ENCODE results near the gene PHRF1.

The PHRF1 gene

DNA sequence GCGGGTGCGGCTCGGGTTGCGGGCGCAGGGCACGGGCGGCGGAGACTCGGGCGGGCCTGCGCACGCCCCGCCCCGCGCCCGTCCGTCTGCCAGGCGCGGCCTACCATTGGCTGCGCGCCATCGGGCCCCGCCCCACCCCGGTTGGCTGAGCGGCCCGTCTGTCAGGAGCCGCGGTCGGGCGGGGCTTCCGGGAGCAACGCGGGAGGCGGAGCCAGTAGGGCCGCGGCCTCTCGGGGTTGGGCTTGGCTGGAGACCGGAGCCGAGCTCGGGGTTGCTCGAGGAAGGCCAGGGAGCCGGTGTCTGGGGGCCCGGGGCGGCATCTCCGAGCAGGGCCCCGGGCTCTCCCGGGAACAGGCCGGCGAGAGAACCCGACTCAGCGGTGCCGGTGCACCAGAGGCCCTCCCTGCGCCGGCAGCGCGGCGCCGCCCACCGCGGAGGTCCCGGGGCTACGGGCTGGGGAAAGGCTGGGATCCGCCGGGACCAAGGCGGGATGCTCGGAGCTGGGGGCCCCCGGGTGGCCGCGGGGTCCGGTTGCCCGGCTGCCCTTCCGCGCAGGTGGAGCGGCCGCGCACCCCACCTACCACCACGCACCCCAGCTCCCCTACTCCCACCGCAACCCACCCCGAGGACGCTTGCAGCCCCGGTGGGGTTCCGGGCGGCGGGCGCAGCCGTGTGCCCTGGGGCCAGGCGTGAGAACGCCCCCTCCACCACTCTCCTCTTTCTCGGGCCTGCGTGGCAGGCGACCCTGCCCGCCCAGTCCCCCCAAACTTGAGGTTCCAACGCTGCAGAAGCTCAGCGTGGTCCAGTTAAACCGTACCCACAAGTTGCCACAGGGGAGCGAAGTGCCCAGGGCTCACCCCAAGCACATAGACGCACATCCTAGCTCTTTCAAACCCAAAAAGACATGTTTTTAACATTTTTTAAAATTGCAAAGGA is 40.5 kb upstream of the PHRF1 start, which contains the start of gene HRAS:
TSS of gene HRAS (minus strand) at position 58 of the 936 bp plus-strand sequence.
- H3K4me3 ChIP-seq (ENCODE audit: low read depth, low read length): peak within 1 kb of the TSS; percentile 79
- TF ChIP-seq, protein P1, sequence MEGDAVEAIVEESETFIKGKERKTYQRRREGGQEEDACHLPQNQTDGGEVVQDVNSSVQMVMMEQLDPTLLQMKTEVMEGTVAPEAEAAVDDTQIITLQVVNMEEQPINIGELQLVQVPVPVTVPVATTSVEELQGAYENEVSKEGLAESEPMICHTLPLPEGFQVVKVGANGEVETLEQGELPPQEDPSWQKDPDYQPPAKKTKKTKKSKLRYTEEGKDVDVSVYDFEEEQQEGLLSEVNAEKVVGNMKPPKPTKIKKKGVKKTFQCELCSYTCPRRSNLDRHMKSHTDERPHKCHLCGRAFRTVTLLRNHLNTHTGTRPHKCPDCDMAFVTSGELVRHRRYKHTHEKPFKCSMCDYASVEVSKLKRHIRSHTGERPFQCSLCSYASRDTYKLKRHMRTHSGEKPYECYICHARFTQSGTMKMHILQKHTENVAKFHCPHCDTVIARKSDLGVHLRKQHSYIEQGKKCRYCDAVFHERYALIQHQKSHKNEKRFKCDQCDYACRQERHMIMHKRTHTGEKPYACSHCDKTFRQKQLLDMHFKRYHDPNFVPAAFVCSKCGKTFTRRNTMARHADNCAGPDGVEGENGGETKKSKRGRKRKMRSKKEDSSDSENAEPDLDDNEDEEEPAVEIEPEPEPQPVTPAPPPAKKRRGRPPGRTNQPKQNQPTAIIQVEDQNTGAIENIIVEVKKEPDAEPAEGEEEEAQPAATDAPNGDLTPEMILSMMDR (IDR thresholded peaks at IDR 0.05; ENCODE audit: low read depth, low read length, missing control alignments): no peak
- peak; percentile 83 for DNase-seq (ENCODE audit: low read depth)
- in situ Hi-C loops (cut with HindIII; ENCODE audit: low sequenced_read_pairs): no loop called here

DNA sequence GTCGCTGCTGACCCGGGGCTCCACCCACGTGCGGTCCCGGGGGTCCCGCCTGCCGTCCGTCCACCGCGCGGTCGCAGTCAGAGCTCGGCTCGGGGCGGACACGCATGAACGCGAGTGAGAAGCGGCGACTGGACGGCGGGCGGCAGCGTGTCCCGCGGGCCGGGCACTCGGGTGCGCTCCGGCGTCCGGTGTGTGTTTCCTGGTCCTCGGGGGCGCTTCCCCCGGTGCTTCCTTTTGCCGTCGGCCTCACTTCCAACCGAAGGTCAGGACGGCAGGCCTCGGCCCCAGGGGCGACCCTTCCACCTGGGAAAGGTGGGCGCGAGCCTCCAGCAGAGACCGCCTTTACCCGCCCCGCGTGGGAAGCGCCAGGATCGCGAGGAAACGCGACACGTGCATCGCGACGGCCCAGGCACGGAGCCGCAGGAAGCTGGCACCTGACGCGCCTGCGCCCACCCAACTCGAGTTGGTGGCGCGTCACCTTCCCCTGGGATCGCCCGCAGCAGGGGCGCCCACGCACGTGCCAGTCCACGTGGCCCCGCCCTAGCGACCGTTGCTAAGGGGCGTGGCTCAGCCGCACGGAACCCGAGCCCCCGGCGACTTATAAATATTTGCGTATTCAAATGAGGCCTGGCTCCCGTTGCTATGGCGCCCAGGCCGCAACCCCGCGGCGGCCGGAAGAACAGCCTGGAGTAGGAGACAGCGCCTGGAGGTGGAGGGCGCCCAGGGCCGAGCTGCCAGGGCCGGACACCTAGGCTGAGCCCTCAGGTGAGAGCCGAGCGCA is 39.2 kb upstream of the PHRF1 start, which contains the start of gene LRRC56:
TSS of gene LRRC56 (plus strand) at position 687 of the 781 bp plus-strand sequence. CDS start 3,158 bp downstream, outside the sequence.
- TF ChIP-seq, protein P1 (IDR thresholded peaks at IDR 0.05; ENCODE audit: low read depth, low read length, missing control alignments): no peak
- peak within 1 kb of the TSS; percentile 60 for H3K4me3 ChIP-seq (ENCODE audit: low read depth, low read length)
- DNase-seq (ENCODE audit: low read depth): peak; percentile 40
- in situ Hi-C loops (cut with HindIII; ENCODE audit: low sequenced_read_pairs): no loop called here

DNA sequence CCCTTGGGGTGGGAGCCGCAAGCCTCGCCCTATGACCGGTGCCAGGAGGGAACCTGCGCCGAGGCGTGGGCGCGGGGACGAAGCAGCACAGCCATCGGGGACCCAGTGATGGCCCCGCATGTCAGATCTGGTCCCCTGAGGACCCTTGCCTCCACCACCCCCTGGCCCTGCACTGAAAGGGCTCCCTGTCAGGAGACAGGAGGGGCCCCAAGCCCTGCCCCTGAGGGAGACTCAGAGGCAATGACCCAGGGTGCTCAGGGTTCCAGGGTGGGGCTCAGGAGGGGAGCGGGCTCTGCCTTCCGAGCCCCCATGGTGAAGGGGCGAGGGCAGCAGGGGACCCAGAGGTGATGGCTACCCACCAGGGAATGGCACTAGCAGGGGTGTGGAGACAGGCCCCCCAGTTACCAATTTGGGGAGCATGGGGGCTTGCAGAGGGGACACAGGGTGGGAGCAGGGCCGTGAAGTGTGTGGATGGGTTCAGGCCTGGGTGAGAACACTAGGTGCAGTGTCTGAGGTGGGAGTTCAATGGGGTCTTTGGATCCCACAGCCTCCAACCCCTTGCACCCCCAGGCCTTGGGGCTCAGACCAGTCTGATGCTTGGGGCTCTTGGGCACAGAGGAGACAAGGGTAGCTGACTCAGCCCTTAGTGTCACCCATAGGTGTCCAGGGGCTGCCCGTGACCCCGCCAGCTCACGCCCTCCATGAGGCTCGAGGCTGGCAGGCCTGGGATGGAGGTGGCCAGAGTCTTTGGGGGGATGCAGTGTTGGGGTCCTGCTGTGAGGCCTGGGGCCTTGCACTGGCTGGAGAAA is 38.4 kb upstream of the PHRF1 start:
- H3K4me3 ChIP-seq (ENCODE audit: low read depth, low read length): peak overlapping the region; percentile 33
- in situ Hi-C loops (cut with HindIII; ENCODE audit: low sequenced_read_pairs): no loop called here
- no peak for DNase-seq (ENCODE audit: low read depth)
- TF ChIP-seq, protein P1 (IDR thresholded peaks at IDR 0.05; ENCODE audit: low read depth, low read length, missing control alignments): no peak

DNA sequence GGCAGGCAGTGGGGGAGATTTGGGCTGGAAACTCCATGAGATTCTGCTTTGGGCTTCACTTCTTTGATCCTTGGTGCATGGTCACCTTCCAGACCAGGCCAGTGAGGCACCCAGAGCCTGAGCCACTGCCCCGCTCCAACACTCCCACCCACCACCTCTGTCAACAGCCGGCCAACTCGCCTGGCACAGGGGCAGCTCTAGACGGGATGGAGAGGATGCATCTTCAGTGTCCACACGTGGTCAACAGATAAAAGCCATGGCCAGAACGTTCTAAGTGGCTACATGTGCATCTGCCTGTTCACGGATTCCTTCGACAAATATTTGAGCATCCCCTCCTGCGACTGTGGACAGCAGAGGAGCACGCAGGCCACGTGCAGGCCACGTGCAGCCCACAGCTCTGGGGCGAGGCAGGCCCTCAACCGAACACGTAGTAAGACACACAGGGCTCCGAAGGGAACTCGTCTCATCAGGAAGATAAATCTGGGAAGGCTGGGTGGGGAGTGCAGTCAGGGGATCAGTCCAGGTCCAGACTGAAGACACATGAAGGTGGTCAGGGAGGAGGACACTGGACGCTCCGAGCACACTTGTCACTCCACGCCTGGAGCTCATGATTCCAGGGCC is 37.7 kb upstream of the PHRF1 start:
- no peak for DNase-seq (ENCODE audit: low read depth)
- in situ Hi-C loops (cut with HindIII; ENCODE audit: low sequenced_read_pairs): no loop called here
- H3K4me3 ChIP-seq (ENCODE audit: low read depth, low read length): no peak overlapping the region
- TF ChIP-seq, protein P1 (IDR thresholded peaks at IDR 0.05; ENCODE audit: low read depth, low read length, missing control alignments): no peak

DNA sequence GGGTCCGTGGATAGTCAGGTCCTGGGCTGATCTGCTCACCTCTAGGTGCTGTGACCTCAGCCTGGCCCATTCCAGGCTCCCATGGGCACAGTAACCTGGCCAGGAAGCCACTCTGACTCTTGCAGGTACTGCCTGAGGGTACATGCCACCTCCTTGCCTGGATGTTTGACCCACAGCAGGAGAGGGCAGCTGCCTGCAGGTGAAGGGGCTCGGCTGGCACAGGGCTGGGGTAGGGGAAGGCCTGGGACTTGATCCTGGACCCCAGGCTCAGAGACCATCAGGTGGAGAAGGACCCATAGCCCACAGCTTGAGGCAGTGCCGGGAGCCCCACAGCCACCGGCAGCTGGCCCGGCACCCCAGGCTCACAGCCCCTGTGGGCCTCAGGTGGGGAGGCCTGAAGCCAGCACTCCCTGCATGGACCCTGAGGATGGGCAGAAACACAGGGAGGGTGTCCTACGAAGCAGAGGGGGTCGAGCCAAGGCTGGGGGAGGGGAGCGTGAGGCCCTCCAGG is 36.2 kb upstream of the PHRF1 start:
- H3K4me3 ChIP-seq (ENCODE audit: low read depth, low read length): no peak overlapping the region
- TF ChIP-seq, protein P1 (IDR thresholded peaks at IDR 0.05; ENCODE audit: low read depth, low read length, missing control alignments): no peak
- DNase-seq (ENCODE audit: low read depth): no peak
- in situ Hi-C loops (cut with HindIII; ENCODE audit: low sequenced_read_pairs): no loop called here
